HepG2 (cell line): Measurements from ENCODE around the gene SHISA5. TPM values are rescaled to one million over a fixed set of nuclear protein-coding genes. Genes with fewer than 3 reads are reported as not detected.

Experiments
- ATAC-seq: fragments of 200-7000 bp; cut with Tn5 transposase; 3 replicates; pipeline ENCODE4 v1.9.1; 2020; ENCODE audit warnings: mild to moderate bottlenecking, moderate library complexity
- BruUV-seq: library from RNA; stranded (reverse); fragments of 400-500 nt; replicated peaks from 2 replicates; lab custom pipeline; 2021; lab: Mats Ljungman, UMichigan
- CTCF ChIA-PET: fragments of 300-600 bp; formaldehyde crosslinking; extraction: SDS; loops from one replicate; lab custom pipeline; 2021; ENCODE audit warnings: low total read pairs, inconsistent platforms, low intra/inter-chr PET ratio; lab: Yijun Ruan, JAX
- POLR2A ChIA-PET: fragments of 350-600 bp; sonication (Branson Sonifier 250); formaldehyde crosslinking; loops from one replicate; lab custom pipeline; 2020; ENCODE audit warnings: antibody characterized with exemption, inconsistent platforms; lab: Yijun Ruan, JAX
- DNase-seq: peaks from one replicate; pipeline ENCODE4 v3.0.0-alpha.2; 2015; ENCODE audit warnings: low spot score
- FAIRE-seq: peaks from 3 replicates; lab custom pipeline; 2011; peaks lifted over from hg19 to GRCh38; lab: Jason Lieb, UNC
- H2AFZ ChIP-seq: one replicate; pipeline ENCODE4 v1.6.1; 2011; ENCODE audit warnings: low read length, inconsistent platforms
- H3K27ac ChIP-seq: fragments of 300-600 bp; 3 replicates; pipeline ENCODE4 v1.8.0; 2011; ENCODE audit warnings: mixed run types, mild to moderate bottlenecking, mixed read lengths, low read length, inconsistent platforms; ENCODE audit not compliant: insufficient read depth; ENCODE audit errors: extremely low read length
- H3K27me3 ChIP-seq, 2 experiments: fragments of 200-600 bp in 1 of 2; 2 replicates in 1 of 2; 3 replicates in 1 of 2; pipeline versions ENCODE4 v1.6.0 to v1.8.0; 2011; ENCODE audit warnings: low read length in 2 of 2, mild to moderate bottlenecking in 2 of 2, moderate library complexity in 2 of 2, inconsistent platforms in 1 of 2; ENCODE audit not compliant: insufficient read depth in 2 of 2, control insufficient read depth in 1 of 2
- H3K36me3 ChIP-seq, 2 experiments: fragments of 200-600 bp in 1 of 2; replicated peaks in 1 of 2; 2 replicates in 1 of 2; 3 replicates in 1 of 2; pipeline versions ENCODE4 v1.5.1 to v1.8.0; 2011; ENCODE audit warnings: low read length in 2 of 2, inconsistent platforms in 1 of 2; ENCODE audit not compliant: insufficient read depth in 2 of 2, control insufficient read depth in 1 of 2
- H3K4me1 ChIP-seq: 2 replicates; pipeline ENCODE4 v1.5.1; 2012; ENCODE audit warnings: low read length, inconsistent platforms; ENCODE audit not compliant: insufficient read depth
- H3K4me2 ChIP-seq: 2 replicates; pipeline ENCODE4 v1.6.0; 2011; ENCODE audit warnings: low read depth, low read length, inconsistent platforms
- H3K4me3 ChIP-seq, 3 experiments: fragments of 200-600 bp in 1 of 3; sonication (generic), shearing (Covaris generic) in 1 of 3; replicated peaks in 1 of 3; 2 replicates each; pipeline ENCODE4 v1.5.1; 2011 to 2016; ENCODE audit warnings: low read length in 3 of 3, inconsistent platforms in 2 of 3, low read depth in 2 of 3, mild to moderate bottlenecking in 2 of 3, control low read depth in 1 of 3, mixed read lengths in 1 of 3; ENCODE audit not compliant: insufficient read depth in 1 of 3
- H3K79me2 ChIP-seq: one replicate; pipeline ENCODE4 v1.6.1; 2011; ENCODE audit warnings: low read length, inconsistent platforms; ENCODE audit not compliant: insufficient read depth
- H3K9ac ChIP-seq: 2 replicates; pipeline ENCODE4 v1.6.0; 2011; ENCODE audit warnings: mild to moderate bottlenecking, low read depth, low read length, inconsistent platforms; ENCODE audit not compliant: insufficient read depth
- H3K9me3 ChIP-seq: 2 replicates; pipeline ENCODE4 v1.5.1; 2012; ENCODE audit warnings: mild to moderate bottlenecking, low read length
- H4K20me1 ChIP-seq: 2 replicates; pipeline ENCODE4 v1.6.0; 2011; ENCODE audit warnings: inconsistent platforms, mild to moderate bottlenecking, low read length, moderate library complexity; ENCODE audit not compliant: insufficient read depth
- E2F5 ChIP-seq: sonication (generic); formaldehyde crosslinking; conservative IDR thresholded peaks from 2 replicates; pipeline ENCODE4 v1.4.0; 2020; ENCODE audit warnings: missing genetic modification reagents
- EED ChIP-seq: sonication (generic); formaldehyde crosslinking; IDR thresholded peaks from 2 replicates; pipeline ENCODE4 v1.5.0; 2020; ENCODE audit warnings: mild to moderate bottlenecking, missing genetic modification reagents
- NFE2 ChIP-seq: sonication (generic); formaldehyde crosslinking; IDR thresholded peaks from 2 replicates; pipeline ENCODE4 v1.4.0; 2020; ENCODE audit warnings: missing genetic modification reagents
- NFYB ChIP-seq: sonication (generic); formaldehyde crosslinking; IDR thresholded peaks from 2 replicates; pipeline ENCODE4 v1.4.0; 2020; ENCODE audit warnings: missing genetic modification reagents
- ZFX ChIP-seq: sonication (generic); formaldehyde crosslinking; IDR thresholded peaks from 2 replicates; pipeline ENCODE4 v1.4.0; 2020; ENCODE audit warnings: mild to moderate bottlenecking, low read depth, missing genetic modification reagents, moderate library complexity
- ZNF18 ChIP-seq: sonication (generic); formaldehyde crosslinking; IDR thresholded peaks from 2 replicates; pipeline ENCODE4 v1.8.0; 2022; ENCODE audit warnings: mild to moderate bottlenecking, missing genetic modification reagents; ENCODE audit not compliant: insufficient replicate concordance
- ZNF276 ChIP-seq: sonication (generic); formaldehyde crosslinking; IDR thresholded peaks from 2 replicates; pipeline ENCODE4 v1.4.0; 2020; ENCODE audit warnings: mild to moderate bottlenecking, low read depth, missing genetic modification reagents
- ZNF30 ChIP-seq: sonication (generic); formaldehyde crosslinking; IDR thresholded peaks from 2 replicates; pipeline ENCODE4 v1.5.0; 2020; ENCODE audit warnings: mild to moderate bottlenecking, missing genetic modification reagents
- ZNF318 ChIP-seq: sonication (generic); formaldehyde crosslinking; IDR thresholded peaks from 2 replicates; pipeline ENCODE4 v1.4.0; 2020; ENCODE audit warnings: mild to moderate bottlenecking, missing genetic modification reagents
- ZNF749 ChIP-seq: sonication (generic); formaldehyde crosslinking; IDR thresholded peaks from 2 replicates; pipeline ENCODE4 v1.8.0; 2022; ENCODE audit warnings: mild to moderate bottlenecking, missing genetic modification reagents, moderate library complexity, borderline replicate concordance
- WGBS: methylation state at CpG from one replicate; pipeline ENCODE4 v1.1.6; 2017; ENCODE audit warnings: low lambda C conversion rate; 5-methylcytosine and 5-hydroxymethylcytosine counted together
- in situ Hi-C: cut with HindIII; loops from 2 replicates; pipeline ENCODE4 v1.10.0; 2017; ENCODE audit warnings: low pct_unique_long_range_greater_than_20kb; ENCODE audit not compliant: extremely low pct_ligation_motif_present
- intact Hi-C: fragments of 100-400 bp; cut with micrococcal nuclease; formaldehyde crosslinking; loops from one replicate; pipeline ENCODE4 v1.10.0; 2022; ENCODE audit not compliant: unreplicated experiment
- polyA plus RNA-seq, 8 experiments: library from polyadenylated mRNA; depleted of rRNA in 3 of 8; stranded (reverse) in 7 of 8; unstranded in 1 of 8; fragments of >200 nt; fragmentation: Illumina TruSeq in 4 of 8; extraction: Trizol in 4 of 8; gene quantifications; 2 replicates each; pipeline versions ENCODE4 v1.2.1 to v1.2.3, GENCODE V29; 2011 to 2016; ENCODE audit warnings: low read depth in 4 of 8, missing spikeins in 1 of 8, mixed read lengths in 1 of 8; ENCODE audit not compliant: insufficient read depth in 1 of 8
- total RNA-seq, 5 experiments: library from RNA; depleted of rRNA; stranded (reverse); fragments of >200 nt; fragmentation: Illumina TruSeq; extraction: Trizol; gene quantifications; 2 replicates each; pipeline ENCODE4 v1.2.3, GENCODE V29; 2016; ENCODE audit warnings: low read depth in 1 of 5

Gene SHISA5
- total and polyA plus RNA-seq, 2 of the 13 experiments (the other 11 are each of a cell fraction or from before 2014, with no cell fraction given), result 75.8 to 91.4 TPM

GRCh38 chr3:48465237-48465530 is 38.8 kb downstream of the SHISA5 start:
- Histone ChIP-seq H3K9ac (no peak overlapping the region), H3K36me3 (peaks cover 5 to 21% of the 10 kb centered on the region in 2 experiments), H3K9me3 (no peaks in the 10 kb centered on the region), H4K20me1 (no peaks in the 10 kb centered on the region), H2AFZ (no peak overlapping the region), H3K4me2 (no peak overlapping the region), H3K4me1 (peaks cover 45% of the 10 kb centered on the region), H3K27me3 (no peaks in the 10 kb centered on the region), H3K79me2 (no peaks in the 10 kb centered on the region), H3K4me3 (no peak overlapping the region), H3K27ac (peak overlapping the region; percentile 85)
- ATAC-seq (no peak), FAIRE-seq (no peak), DNase-seq (no peak)
- BruUV-seq, result no TSS peak
- intact Hi-C loops, result loop anchor here (1.0 kb wide), 2 partner anchors 42 to 83 kb away; no protein-coding TSS in a partner anchor
- ChIA-PET CTCF (interaction anchor here (1.3 to 1.8 kb wide), 3 partner anchors 18 to 83 kb away, joined by 3 to 39 read pairs (median 17); partner anchors contain the start of gene ATRIP), POLR2A (interaction anchor here (2.1 to 3.8 kb wide), 2 partner anchors 9 to 18 kb away, joined by 7 to 17 read pairs; partner anchors contain the start of gene ATRIP)
- in situ Hi-C loops, result loop anchor here (5.0 kb wide), 2 partner anchors 37 to 92 kb away; partner anchors contain the start of genes PFKFB4 and SHISA5
- 60% methylated on average over 4 of the region's 7 CpGs for WGBS
- TF ChIP-seq ZNF18 (no peak), ZNF749 (CRISPR knock-in tag) (no peak), ZNF318 (CRISPR knock-in tag) (no peak), ZNF30 (CRISPR knock-in tag) (no peak), E2F5 (CRISPR knock-in tag) (no peak), ZNF276 (peak; percentile 52; the same call in 1 of the 2 replicates), NFYB (CRISPR knock-in tag) (no peak), NFE2 (CRISPR knock-in tag) (no peak), EED (CRISPR knock-in tag) (0 out of 2 replicates have a peak, but pooled peaks have one; percentile 13), ZFX (CRISPR knock-in tag) (no peak)
